ENCODE data around the gene RFX2. TPM values are rescaled to one million over a fixed set of nuclear protein-coding genes. Genes with fewer than 3 reads are reported as not detected.

Gene RFX2
- total and polyA plus RNA-seq, 10 of the 15 experiments (the other 5 are each of a cell fraction or from before 2014, with no cell fraction given), result 3.2 to 9.8 (median 4.7) TPM

DNA sequence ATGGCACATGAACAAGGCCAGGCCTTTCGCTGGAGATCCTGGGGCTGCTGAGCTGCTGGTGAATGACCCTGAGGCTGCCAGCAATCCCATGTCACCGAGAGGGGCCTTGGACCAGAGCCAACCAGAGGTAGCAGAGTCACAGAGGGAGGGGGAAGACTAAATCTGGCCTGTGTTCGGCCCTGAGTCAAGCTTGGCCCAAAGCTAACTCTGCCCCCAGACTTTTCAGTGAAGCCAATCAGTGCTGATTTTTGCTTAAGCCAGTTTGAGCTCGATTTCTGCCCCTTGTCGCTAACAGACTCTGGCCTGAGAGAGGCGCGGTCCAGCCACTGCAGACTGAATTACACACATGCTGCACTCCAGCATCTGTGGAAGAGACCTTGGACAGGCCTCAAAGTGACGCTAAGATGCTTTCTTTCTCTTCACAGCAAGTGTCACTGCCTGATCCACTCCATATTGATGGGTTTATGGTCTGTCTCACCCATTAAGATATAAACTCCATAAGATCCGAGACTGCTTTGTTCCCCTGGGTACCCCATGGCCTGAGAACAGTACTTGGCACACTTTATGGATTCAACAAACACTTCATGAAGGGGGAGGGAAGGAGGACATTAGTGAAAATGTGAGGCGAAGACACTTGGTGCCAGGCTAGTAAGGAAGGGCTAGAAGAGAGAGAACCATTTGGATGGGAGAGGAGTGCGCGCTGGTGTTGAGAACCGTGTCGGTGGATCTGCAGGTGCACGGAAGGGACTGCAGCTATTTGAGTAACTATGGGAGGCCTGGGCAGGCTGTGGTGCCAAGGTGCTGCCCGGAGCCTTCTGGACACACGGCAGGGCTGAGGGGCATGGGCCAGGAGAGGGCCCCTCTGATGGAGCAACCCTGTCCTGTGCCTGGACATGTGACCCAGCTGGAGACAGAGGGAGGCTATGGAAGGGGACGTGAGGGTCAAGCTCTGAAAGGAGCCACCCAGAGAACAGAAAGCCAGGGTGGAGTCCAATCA is 150.0 kb downstream of the RFX2 start:
- H3K4me1 ChIP-seq (ENCODE audit: control insufficient read depth, insufficient read depth, low read length), result peaks cover 21% of the 10 kb centered on the region
- peaks cover 80% of the 10 kb centered on the region for H3K79me2 ChIP-seq (ENCODE audit: control insufficient read depth, insufficient read depth, low read length)
- ChIA-PET RAD21 (ENCODE audit: unreplicated experiment) (no interaction called here), POLR2A (no interaction called here), CTCF (no interaction called here), SMC1A (ENCODE audit: uncharacterized antibody, unreplicated experiment) (no interaction called here)
- TF ChIP-seq STAT3 (IDR thresholded peaks at IDR 0.05; ENCODE audit: low read depth, low read length) (no peak), MTA3 (IDR thresholded peaks at IDR 0.05; ENCODE audit: borderline replicate concordance, low read length) (no peak), REST (IDR thresholded peaks at IDR 0.05; ENCODE audit: low read depth, low read length) (no peak), CBX5 (IDR thresholded peaks at IDR 0.05; ENCODE audit: low read depth) (no peak), RFX5 (IDR thresholded peaks at IDR 0.05; ENCODE audit: low read depth, low read length) (no peak), SIX5 (IDR thresholded peaks at IDR 0.05; ENCODE audit: low read depth, low read length, severe bottlenecking) (no peak), KDM1A (IDR thresholded peaks at IDR 0.05; ENCODE audit: borderline replicate concordance) (no peak), EGR1 (IDR thresholded peaks at IDR 0.05; ENCODE audit: borderline replicate concordance in 1 of 2, low read depth in 2 of 2, low read length in 2 of 2) (no peak), ZNF217 (IDR thresholded peaks at IDR 0.05) (no peak), IRF4 (IDR thresholded peaks at IDR 0.05; ENCODE audit: low read depth, low read length) (no peak), HDGF (IDR thresholded peaks at IDR 0.05) (no peak), NRF1 (conservative IDR thresholded peaks at IDR 0.05; ENCODE audit: low read depth, low read length) (no peak), TCF7 (IDR thresholded peaks at IDR 0.05; ENCODE audit: borderline replicate concordance) (no peak)
- TF ChIP-seq, protein P1, sequence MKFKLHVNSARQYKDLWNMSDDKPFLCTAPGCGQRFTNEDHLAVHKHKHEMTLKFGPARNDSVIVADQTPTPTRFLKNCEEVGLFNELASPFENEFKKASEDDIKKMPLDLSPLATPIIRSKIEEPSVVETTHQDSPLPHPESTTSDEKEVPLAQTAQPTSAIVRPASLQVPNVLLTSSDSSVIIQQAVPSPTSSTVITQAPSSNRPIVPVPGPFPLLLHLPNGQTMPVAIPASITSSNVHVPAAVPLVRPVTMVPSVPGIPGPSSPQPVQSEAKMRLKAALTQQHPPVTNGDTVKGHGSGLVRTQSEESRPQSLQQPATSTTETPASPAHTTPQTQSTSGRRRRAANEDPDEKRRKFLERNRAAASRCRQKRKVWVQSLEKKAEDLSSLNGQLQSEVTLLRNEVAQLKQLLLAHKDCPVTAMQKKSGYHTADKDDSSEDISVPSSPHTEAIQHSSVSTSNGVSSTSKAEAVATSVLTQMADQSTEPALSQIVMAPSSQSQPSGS (IDR thresholded peaks at IDR 0.05; ENCODE audit: low read length), result no peak
- H3K4me2 ChIP-seq (ENCODE audit: control insufficient read depth, insufficient read depth), result no peak overlapping the region
- whole genome bisulfite sequencing (ENCODE audit: insufficient coverage, insufficient replicate concordance, low lambda C conversion rate, missing lambda C conversion rate), result 89% methylated on average over 18 of the region's 18 CpGs
- no peak for DNase-seq (ENCODE audit: low read depth, low spot score)
- no TSS peak for BruUV-seq (replicated peaks)
- in situ Hi-C loops (cut with MboI), result no loop called here
- H3K9ac ChIP-seq (ENCODE audit: control insufficient read depth, insufficient read depth, low read length), result no peak overlapping the region
- intact Hi-C loops (cut with micrococcal nuclease; ENCODE audit: unreplicated experiment), result no loop called here
- no peaks in the 10 kb centered on the region for H3K27me3 ChIP-seq (replicated peaks in 1 of 2; ENCODE audit: control insufficient read depth in 2 of 2, insufficient read depth in 2 of 2, low read length in 1 of 2)
- ATAC-seq, result no peak
- H4K20me1 ChIP-seq (ENCODE audit: control insufficient read depth, insufficient read depth), result peaks cover 21% of the 10 kb centered on the region
- H3K4me3 ChIP-seq, result no peak overlapping the region
- H3K36me3 ChIP-seq (ENCODE audit: control insufficient read depth in 2 of 2, insufficient read depth in 2 of 2, low read length in 1 of 2), result peaks cover 2 to 6% of the 10 kb centered on the region in 2 experiments; a peak in 3 of 4 replicates
- FAIRE-seq, result no peak
- no peak overlapping the region for H3K27ac ChIP-seq (ENCODE audit: control insufficient read depth, insufficient read depth)
- no peak overlapping the region for H2AFZ ChIP-seq (ENCODE audit: control insufficient read depth, low read depth, low read length)
- no peaks in the 10 kb centered on the region for H3K9me3 ChIP-seq (replicated peaks; ENCODE audit: control insufficient read depth, insufficient read depth, low read length)
